ENCODE measurements around the gene STX18.

STX18 gene

DNA sequence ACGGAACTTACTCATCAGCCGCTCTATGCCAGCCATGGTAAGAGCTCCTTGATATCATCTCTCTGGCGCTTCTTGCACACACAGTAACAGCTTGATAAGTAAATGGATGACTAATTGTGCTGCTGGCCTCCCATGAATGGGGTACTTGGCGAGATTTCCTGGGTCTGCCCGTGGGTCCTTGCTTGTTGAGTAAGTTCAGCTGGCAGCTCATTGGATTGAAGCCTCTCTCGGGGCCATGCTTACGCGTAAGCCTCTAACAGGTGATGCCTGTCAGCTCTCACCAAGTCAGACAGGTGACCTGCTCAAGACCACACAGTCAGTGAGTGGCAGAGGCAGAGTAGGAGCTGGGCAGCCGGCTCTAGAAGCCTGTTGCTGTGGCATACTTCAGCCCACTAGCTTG is 147.2 kb downstream of the STX18 start:
- no peak overlapping the region for H3K4me3 ChIP-seq (ENCODE audit: low read length)
- DNase-seq (ENCODE audit: low read depth, low spot score) = no peak

- no peak overlapping the region for H3K4me3 ChIP-seq (ENCODE audit: low read length)
- DNase-seq (ENCODE audit: low read depth, low spot score) = no peak
Measured at GRCh38 chr4:4392501-4393183, 149.2 kb downstream of the STX18 start.

- no peak for DNase-seq (ENCODE audit: low read depth, low spot score)
- H3K4me3 ChIP-seq (ENCODE audit: low read length) = no peak overlapping the region
Measured at GRCh38 chr4:4391866-4392265, 150.0 kb downstream of the STX18 start.

DNA sequence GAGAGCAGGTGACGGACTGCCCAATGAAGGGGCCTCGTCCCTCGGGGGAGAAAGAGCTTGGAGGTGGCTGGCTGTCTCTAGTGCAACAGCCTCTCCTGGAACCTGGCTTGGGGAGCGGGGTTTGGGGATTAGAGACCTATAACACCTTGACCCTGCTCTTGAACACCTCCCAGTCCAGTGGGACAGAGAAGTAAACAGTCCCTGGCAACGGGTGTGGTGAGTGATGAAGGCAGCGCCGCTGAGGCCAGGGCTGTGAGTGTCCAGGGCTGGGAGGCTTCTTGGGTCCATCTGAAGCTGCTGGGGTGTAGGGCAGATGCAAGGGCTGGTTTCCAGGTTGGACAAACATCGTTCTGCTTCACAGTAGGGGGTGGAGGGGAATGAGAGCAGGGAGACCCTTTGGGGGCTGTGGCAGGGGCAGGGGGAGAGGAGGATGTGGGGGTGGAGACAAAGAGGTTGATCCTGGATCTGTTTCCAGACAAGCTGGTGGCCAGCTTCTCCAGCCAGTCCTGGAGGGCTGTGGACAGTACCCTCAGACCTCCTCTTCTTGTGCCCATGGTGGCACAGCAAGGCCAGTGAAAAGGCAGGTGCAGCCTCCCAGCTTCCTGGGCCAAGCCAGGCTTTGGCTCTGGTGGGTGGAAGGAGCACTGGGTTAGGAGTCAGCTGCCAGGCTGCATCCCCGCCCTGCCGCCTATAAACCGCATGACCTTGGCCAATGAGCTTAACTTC is 151.2 kb downstream of the STX18 start:
- DNase-seq (ENCODE audit: low read depth, low spot score) = no peak

DNA sequence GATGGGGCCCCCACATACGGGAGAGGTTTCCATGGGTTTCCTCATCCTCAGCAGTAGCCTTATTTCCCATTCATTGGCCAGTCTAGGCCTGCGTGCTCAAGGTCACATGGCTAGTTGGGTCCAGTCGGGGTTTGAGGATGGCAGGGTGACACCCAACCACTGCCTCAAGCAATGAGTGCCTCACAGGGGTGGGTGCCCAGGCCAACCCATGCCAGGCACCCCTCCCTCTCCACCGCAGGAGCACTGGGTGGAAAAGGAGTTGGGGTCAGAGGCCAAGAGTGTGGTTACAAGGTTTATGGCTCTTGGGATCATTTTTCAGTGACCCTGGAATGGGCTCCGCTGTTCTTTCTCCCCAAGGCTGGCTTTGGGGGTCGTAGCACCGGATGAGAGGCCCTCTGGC is 151.8 kb downstream of the STX18 start:
- H3K4me3 ChIP-seq (ENCODE audit: low read length) = no peak overlapping the region
- DNase-seq (ENCODE audit: low read depth, low spot score) = no peak

More for the DNA sequence above, 151.2 kb downstream of the STX18 start:
- no peak overlapping the region for H3K4me3 ChIP-seq (ENCODE audit: low read length)

- H3K4me3 ChIP-seq (ENCODE audit: low read length) = no peak overlapping the region
- no peak for DNase-seq (ENCODE audit: low read depth, low spot score)
Measured at GRCh38 chr4:4388836-4389575, 152.8 kb downstream of the STX18 start.

GRCh38 chr4:4388311-4388790 is 153.5 kb downstream of the STX18 start:
- no peak overlapping the region for H3K4me3 ChIP-seq (ENCODE audit: low read length)
- no peak for DNase-seq (ENCODE audit: low read depth, low spot score)

- DNase-seq (ENCODE audit: low read depth, low spot score) = no peak
- H3K4me3 ChIP-seq (ENCODE audit: low read length) = peak overlapping the region; percentile 53; the same call in 1 of the 2 replicates
Measured at GRCh38 chr4:4387531-4388310, 154.1 kb downstream of the STX18 start.

DNA sequence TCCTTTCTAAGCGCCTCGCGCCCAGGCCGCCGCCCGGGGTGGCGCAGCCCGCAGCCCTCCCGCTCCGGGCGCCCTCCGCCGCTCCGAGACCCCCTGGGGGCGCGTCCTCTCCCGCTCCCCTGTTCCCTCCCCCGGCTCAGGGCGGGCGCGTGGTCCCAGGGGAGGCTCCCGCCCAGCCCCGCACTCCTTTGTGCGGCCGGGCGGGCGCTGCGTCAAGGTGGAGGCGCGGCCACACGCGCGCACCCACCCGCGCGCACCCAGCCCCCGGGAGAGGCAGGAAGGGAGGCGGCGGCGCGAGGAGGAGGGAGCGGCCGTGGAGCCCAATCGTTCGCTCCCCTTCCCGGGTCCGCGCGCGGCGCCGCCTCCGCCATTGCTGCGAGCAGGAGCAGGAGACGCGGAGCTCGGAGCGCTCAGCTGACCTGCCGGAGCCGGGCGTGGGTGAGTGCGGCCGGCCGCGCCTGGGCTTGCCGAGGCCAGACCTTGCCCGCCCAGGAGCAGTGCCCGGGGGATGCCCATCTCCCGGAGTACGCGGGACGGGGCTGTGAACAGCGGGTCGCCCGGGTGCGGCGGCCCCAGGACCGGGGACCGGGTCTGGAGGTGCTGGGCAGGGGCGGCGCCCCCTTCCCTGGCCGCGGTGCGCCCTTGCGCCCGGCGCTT is 155.0 kb downstream of the STX18 start, which contains the start of gene NSG1:
Gene NSG1 (plus strand): TSS at position 367 of the 657 bp plus-strand sequence. CDS start 528 bp downstream, outside the sequence.
- peak within 1 kb of the TSS; percentile 53 for H3K4me3 ChIP-seq (ENCODE audit: low read length)
- DNase-seq (ENCODE audit: low read depth, low spot score) = no peak

DNA sequence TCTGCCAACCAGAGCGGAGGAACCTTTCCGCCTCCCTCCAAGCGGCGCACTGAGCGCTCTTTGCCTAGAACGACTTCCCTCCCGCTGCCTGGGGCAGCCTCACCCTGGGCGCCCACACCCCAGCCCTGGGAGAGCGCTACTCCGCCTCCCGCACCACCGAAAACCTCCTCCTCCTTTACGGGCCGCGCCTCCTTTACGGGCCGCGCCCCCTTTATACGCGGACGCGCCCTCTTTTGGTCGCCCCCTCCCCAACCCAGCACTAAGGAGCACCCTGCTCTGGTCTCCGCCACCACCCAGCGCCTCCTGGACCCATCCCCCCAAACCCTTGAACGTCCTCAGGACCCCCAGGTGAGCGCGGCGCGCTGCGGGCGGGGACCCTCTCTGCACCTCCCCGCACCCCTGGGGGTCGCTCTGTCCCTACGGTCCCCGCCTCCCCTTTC is 155.5 kb downstream of the STX18 start:
- peak overlapping the region; percentile 53 for H3K4me3 ChIP-seq (ENCODE audit: low read length)
- DNase-seq (ENCODE audit: low read depth, low spot score) = peak; percentile 17

GRCh38 chr4:4385729-4386295 is 156.0 kb downstream of the STX18 start:
- no peak for DNase-seq (ENCODE audit: low read depth, low spot score)
- peak overlapping the region; percentile 53 for H3K4me3 ChIP-seq (ENCODE audit: low read length)

DNA sequence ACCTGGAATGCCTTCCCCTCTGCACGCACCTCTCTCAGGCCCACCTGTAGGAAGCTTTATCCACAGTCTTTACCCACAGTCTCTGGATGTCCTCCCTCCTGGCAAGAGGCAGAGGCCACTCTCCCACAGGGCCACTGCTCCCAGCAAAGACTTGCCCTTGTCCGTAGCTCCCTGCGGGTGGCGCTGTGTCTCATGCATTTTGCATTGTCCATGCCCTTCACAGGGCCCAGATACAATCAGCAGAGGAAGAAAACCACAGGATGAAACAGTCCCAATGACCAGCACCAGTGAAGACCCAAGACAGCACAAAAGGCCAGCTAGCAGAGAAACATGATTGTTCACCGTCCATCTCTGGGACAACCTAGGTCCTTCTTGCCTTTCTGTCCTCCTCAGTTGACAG is 157.0 kb downstream of the STX18 start:
- H3K4me3 ChIP-seq (ENCODE audit: low read length) = no peak overlapping the region
- no peak for DNase-seq (ENCODE audit: low read depth, low spot score)

DNA sequence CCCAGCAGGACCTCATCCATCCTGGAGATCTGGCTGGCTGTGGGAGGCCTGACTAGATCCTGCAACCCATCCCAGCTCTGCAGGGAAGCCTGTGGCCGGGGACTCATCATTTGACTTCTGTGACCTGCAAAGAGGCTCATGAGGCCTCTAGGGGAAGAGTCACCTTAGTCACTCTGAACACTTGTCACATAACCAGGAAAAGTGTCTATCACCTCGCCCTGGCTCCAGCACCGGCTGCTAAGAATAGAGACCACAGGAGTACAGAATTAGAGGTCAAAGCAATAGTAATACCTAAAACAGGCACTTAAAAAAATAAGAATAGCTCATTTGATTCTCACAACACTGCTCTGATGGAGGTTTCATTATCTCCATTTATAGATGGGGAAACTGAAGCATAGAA is 158.8 kb downstream of the STX18 start:
- H3K4me3 ChIP-seq (ENCODE audit: low read length) = no peak overlapping the region
- DNase-seq (ENCODE audit: low read depth, low spot score) = no peak

- no peak for DNase-seq (ENCODE audit: low read depth, low spot score)
- no peak overlapping the region for H3K4me3 ChIP-seq (ENCODE audit: low read length)
Measured at GRCh38 chr4:4379540-4380087, 162.2 kb downstream of the STX18 start.

DNA sequence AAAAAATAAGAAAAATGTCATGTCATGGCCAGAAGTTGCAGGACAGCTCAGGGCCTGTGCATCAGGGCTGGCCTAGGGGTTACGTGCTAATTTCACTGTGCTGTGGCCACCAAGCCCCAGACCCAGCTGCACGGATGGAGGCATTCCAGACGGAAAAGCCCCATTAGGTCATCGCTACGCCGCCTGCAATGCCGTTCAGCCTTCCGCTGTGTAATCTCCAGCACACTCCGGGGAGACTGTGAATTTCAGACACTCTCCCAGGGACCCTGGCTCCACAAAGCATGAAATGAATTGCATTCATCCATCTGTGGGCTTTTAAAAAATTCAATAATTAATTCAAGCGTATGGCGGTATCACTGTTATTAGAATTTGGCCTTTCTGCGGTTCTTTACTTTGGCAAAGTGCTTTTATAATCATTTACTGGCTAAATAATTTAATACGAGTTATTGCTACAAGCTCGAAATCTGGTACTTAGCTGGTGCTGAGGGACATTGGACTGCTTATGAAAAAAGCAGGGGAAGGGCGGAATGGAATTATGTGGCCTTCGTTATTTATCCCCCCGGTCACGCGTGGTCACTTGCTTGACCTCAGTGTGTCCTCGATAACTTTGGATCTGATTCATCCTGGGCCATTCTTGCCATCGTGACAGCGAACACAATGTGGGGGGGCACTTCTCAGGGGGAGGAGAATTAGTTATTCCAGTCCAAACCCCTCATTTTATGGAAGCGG is 164.0 kb downstream of the STX18 start:
- H3K4me3 ChIP-seq (ENCODE audit: low read length) = no peak overlapping the region
- DNase-seq (ENCODE audit: low read depth, low spot score) = no peak

DNA sequence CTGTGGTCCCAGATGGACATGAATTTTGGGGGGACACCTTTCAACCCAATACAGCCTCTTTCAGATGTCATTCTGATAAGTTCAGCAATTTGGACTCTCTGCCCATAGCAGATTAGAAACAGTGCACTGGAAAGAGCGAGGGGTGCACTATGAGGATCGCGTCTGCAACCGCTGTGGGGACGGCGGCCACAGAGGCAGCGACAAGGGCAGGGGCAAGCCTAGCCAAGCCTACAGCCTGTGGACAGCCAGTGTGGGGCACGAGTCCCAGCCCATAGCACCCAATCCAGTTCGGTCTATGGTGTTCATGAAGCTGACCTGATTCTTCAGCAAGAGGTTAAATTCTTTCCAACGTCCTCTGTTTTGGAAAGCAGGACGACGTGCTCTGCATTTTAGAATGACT is 164.7 kb downstream of the STX18 start:
- H3K4me3 ChIP-seq (ENCODE audit: low read length) = no peak overlapping the region

GRCh38 chr4:4376074-4376473 is 165.8 kb downstream of the STX18 start:
- DNase-seq (ENCODE audit: low read depth, low spot score) = no peak
- no peak overlapping the region for H3K4me3 ChIP-seq (ENCODE audit: low read length)

More for the DNA sequence above, 164.7 kb downstream of the STX18 start:
- no peak for DNase-seq (ENCODE audit: low read depth, low spot score)
